H1 (cell line): ENCODE results near the gene NT5C.

Experiments used
- CBX5 ChIP-seq: fragments of 300-800, 300-1000 bp; sonication (generic); IDR thresholded peaks from 2 replicates; pipeline ENCODE4 v1.7.1; 2016; ENCODE audit warnings: antibody characterized with exemption, low read length, low read depth
- CHD2 ChIP-seq: IDR thresholded peaks from 2 replicates; pipeline ENCODE4 v1.6.1; 2012; ENCODE audit warnings: low read length, improper control_type of control experiment
- FOSL1 ChIP-seq: IDR thresholded peaks from 2 replicates; pipeline ENCODE4 v1.6.1; 2011; ENCODE audit warnings: mild to moderate bottlenecking, low read depth, low read length, moderate library complexity; ENCODE audit not compliant: insufficient read depth
- HDAC2 ChIP-seq, 2 experiments: fragments of 300-600 bp in 1 of 2; sonication (generic) in 1 of 2; IDR thresholded peaks; 2 replicates each; pipeline ENCODE4 v1.6.1; 2011 to 2012; ENCODE audit warnings: low read depth in 2 of 2, low read length in 2 of 2, mild to moderate bottlenecking in 2 of 2, moderate library complexity in 2 of 2, borderline replicate concordance in 1 of 2, inconsistent platforms in 1 of 2
- POLR2A ChIP-seq, 2 experiments: IDR thresholded peaks; 1 replicate in 1 of 2; 2 replicates in 1 of 2; pipeline ENCODE4 v1.6.1; 2011; ENCODE audit warnings: low read depth in 2 of 2, low read length in 2 of 2, mild to moderate bottlenecking in 2 of 2; ENCODE audit errors: control extremely low read depth in 1 of 2
- POLR2AphosphoS5 ChIP-seq: IDR thresholded peaks from 2 replicates; pipeline ENCODE4 v1.6.1; 2011; ENCODE audit warnings: low read depth, low read length
- RFX5 ChIP-seq: IDR thresholded peaks from 2 replicates; pipeline ENCODE4 v1.6.1; 2011; ENCODE audit warnings: low read depth, low read length, improper control_type of control experiment, borderline replicate concordance
- SIRT6 ChIP-seq: IDR thresholded peaks from one replicate; pipeline ENCODE4 v1.7.1; 2012; ENCODE audit warnings: low read length, inconsistent platforms
- SP1 ChIP-seq: IDR thresholded peaks from 2 replicates; pipeline ENCODE4 v1.6.1; 2011; ENCODE audit warnings: low read depth, low read length
- SRF ChIP-seq: IDR thresholded peaks from 2 replicates; pipeline ENCODE4 v1.6.1; 2011; ENCODE audit warnings: mild to moderate bottlenecking, low read depth, low read length, moderate library complexity
- TCF12 ChIP-seq: IDR thresholded peaks from 2 replicates; pipeline ENCODE4 v1.6.1; 2011; ENCODE audit warnings: low read depth, mild to moderate bottlenecking, low read length
- TF ChIP-seq, protein P1 (sequence below), 3 experiments: IDR thresholded peaks; 1 replicate in 2 of 3; 2 replicates in 1 of 3; pipeline versions ENCODE4 v1.5.1 to v1.6.1; 2011; ENCODE audit warnings: low read length in 3 of 3, mild to moderate bottlenecking in 3 of 3, inconsistent platforms in 2 of 3, low read depth in 1 of 3, moderate library complexity in 1 of 3; ENCODE audit not compliant: insufficient read depth in 1 of 3; ENCODE audit errors: control extremely low read depth in 1 of 3

DNA sequence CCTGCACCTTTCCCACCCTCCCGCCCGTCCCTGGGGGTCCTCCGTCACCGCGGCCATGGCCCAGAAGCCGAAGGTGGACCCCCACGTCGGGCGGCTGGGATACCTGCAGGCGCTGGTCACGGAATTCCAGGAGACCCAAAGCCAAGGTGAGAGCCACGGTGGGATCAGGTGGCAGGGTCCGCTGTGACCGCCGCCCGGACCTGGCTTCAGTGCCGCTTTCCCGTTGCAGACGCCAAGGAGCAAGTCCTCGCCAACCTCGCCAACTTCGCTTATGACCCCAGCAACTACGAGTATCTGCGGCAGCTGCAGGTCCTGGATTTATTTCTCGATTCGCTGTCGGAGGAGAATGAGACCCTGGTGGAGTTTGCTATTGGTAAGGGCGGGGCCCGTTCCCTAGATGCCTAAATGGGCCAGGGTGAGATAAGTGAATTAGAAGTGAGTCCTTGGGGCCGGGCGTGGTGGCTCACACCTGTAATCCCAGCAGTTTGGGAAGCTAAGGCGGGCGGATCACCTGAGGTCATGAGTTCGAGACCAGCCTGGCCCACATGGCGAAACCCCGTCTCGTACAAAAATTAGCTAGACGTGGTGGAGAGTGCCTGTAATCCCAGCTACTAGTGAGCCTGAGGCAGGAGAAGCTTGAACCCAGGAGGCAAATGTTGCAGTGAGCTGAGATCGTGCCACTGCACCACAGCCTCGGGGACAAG is 21.2 kb downstream of the NT5C start:
- TF ChIP-seq RFX5 (no peak), POLR2A (IDR thresholded peaks at IDR 0.05; ENCODE audit: control extremely low read depth in 1 of 2, low read depth in 2 of 2, low read length in 2 of 2) (no peak), FOSL1 (no peak), SP1 (no peak), HDAC2 (IDR thresholded peaks at IDR 0.05; ENCODE audit: borderline replicate concordance in 1 of 2, low read depth in 2 of 2, low read length in 2 of 2) (no peak), SIRT6 (no peak), SRF (no peak), CHD2 (no peak), CBX5 (no peak), POLR2AphosphoS5 (no peak), TCF12 (no peak)
- TF ChIP-seq, protein P1, sequence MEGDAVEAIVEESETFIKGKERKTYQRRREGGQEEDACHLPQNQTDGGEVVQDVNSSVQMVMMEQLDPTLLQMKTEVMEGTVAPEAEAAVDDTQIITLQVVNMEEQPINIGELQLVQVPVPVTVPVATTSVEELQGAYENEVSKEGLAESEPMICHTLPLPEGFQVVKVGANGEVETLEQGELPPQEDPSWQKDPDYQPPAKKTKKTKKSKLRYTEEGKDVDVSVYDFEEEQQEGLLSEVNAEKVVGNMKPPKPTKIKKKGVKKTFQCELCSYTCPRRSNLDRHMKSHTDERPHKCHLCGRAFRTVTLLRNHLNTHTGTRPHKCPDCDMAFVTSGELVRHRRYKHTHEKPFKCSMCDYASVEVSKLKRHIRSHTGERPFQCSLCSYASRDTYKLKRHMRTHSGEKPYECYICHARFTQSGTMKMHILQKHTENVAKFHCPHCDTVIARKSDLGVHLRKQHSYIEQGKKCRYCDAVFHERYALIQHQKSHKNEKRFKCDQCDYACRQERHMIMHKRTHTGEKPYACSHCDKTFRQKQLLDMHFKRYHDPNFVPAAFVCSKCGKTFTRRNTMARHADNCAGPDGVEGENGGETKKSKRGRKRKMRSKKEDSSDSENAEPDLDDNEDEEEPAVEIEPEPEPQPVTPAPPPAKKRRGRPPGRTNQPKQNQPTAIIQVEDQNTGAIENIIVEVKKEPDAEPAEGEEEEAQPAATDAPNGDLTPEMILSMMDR (IDR thresholded peaks at IDR 0.05; ENCODE audit: control extremely low read depth in 1 of 3, insufficient read depth in 1 of 3, low read depth in 1 of 3, low read length in 3 of 3), result no peak
